Measurements from ENCODE around the gene C6orf47. TPM values are rescaled to one million over a fixed set of nuclear protein-coding genes. Genes with fewer than 3 reads are reported as not detected.

The C6orf47 gene
- total RNA-seq, 1 donor from 2014 or later, result 28.8 TPM

- Mint-ChIP-seq H3K27ac (ENCODE audit: unreplicated experiment) (no peak overlapping the region), H3K9me3 (ENCODE audit: unreplicated experiment) (peaks cover 8% of the 10 kb centered on the region), H3K27me3 (ENCODE audit: unreplicated experiment) (peaks cover 3% of the 10 kb centered on the region), H3K36me3 (ENCODE audit: unreplicated experiment) (no peaks in the 10 kb centered on the region), H3K4me3 (ENCODE audit: unreplicated experiment) (no peak overlapping the region), H3K4me1 (ENCODE audit: low read depth, unreplicated experiment) (peaks cover 1% of the 10 kb centered on the region)
- DNase-seq, result no peak
- TF ChIP-seq CTCF (IDR thresholded peaks at IDR 0.05; ENCODE audit: partially characterized antibody, unreplicated experiment), result no peak
Observed at GRCh38 chr6:31643818-31644454, 16.6 kb downstream of the C6orf47 start.

GRCh38 chr6:31642798-31643570 lies 17.6 kb downstream of the C6orf47 start:
- no peak overlapping the region for H3K4me3 Mint-ChIP-seq (ENCODE audit: unreplicated experiment)
- TF ChIP-seq CTCF (IDR thresholded peaks at IDR 0.05; ENCODE audit: partially characterized antibody, unreplicated experiment), result no peak
- peaks cover 6% of the 10 kb centered on the region for H3K9me3 Mint-ChIP-seq (ENCODE audit: unreplicated experiment)
- H3K27ac Mint-ChIP-seq (ENCODE audit: unreplicated experiment), result no peak overlapping the region
- H3K27me3 Mint-ChIP-seq (ENCODE audit: unreplicated experiment), result peaks cover 3% of the 10 kb centered on the region
- no peaks in the 10 kb centered on the region for H3K4me1 Mint-ChIP-seq (ENCODE audit: low read depth, unreplicated experiment)
- no peaks in the 10 kb centered on the region for H3K36me3 Mint-ChIP-seq (ENCODE audit: unreplicated experiment)
- DNase-seq, result no peak

- Mint-ChIP-seq H3K4me3 (ENCODE audit: unreplicated experiment) (no peak overlapping the region), H3K36me3 (ENCODE audit: unreplicated experiment) (no peaks in the 10 kb centered on the region)
Observed at GRCh38 chr6:31641370-31641769, 19.2 kb downstream of the C6orf47 start.

GRCh38 chr6:31640612-31641011 lies 20.0 kb downstream of the C6orf47 start:
- H3K4me1 Mint-ChIP-seq (ENCODE audit: low read depth, unreplicated experiment), result no peaks in the 10 kb centered on the region
- DNase-seq, result no peak
- H3K27ac Mint-ChIP-seq (ENCODE audit: unreplicated experiment), result no peak overlapping the region
- peaks cover 9% of the 10 kb centered on the region for H3K27me3 Mint-ChIP-seq (ENCODE audit: unreplicated experiment)
- no peak for TF ChIP-seq CTCF (IDR thresholded peaks at IDR 0.05; ENCODE audit: partially characterized antibody, unreplicated experiment)
- H3K36me3 Mint-ChIP-seq (ENCODE audit: unreplicated experiment), result no peaks in the 10 kb centered on the region
- peaks cover 7% of the 10 kb centered on the region for H3K9me3 Mint-ChIP-seq (ENCODE audit: unreplicated experiment)
- H3K4me3 Mint-ChIP-seq (ENCODE audit: unreplicated experiment), result peak overlapping the region; percentile 16

More at GRCh38 chr6:31641370-31641769, 19.2 kb downstream of the C6orf47 start:
- H3K27me3 Mint-ChIP-seq (ENCODE audit: unreplicated experiment), result peaks cover 6% of the 10 kb centered on the region
- H3K9me3 Mint-ChIP-seq (ENCODE audit: unreplicated experiment), result peaks cover 7% of the 10 kb centered on the region
- DNase-seq, result no peak
- no peak for TF ChIP-seq CTCF (IDR thresholded peaks at IDR 0.05; ENCODE audit: partially characterized antibody, unreplicated experiment)
- no peak overlapping the region for H3K27ac Mint-ChIP-seq (ENCODE audit: unreplicated experiment)
- no peaks in the 10 kb centered on the region for H3K4me1 Mint-ChIP-seq (ENCODE audit: low read depth, unreplicated experiment)

- H3K36me3 Mint-ChIP-seq (ENCODE audit: unreplicated experiment), result no peaks in the 10 kb centered on the region
- H3K9me3 Mint-ChIP-seq (ENCODE audit: unreplicated experiment), result peaks cover 4% of the 10 kb centered on the region
- DNase-seq, result no peak
- no peak overlapping the region for H3K27ac Mint-ChIP-seq (ENCODE audit: unreplicated experiment)
- no peaks in the 10 kb centered on the region for H3K4me1 Mint-ChIP-seq (ENCODE audit: low read depth, unreplicated experiment)
- peaks cover 11% of the 10 kb centered on the region for H3K27me3 Mint-ChIP-seq (ENCODE audit: unreplicated experiment)
- H3K4me3 Mint-ChIP-seq (ENCODE audit: unreplicated experiment), result no peak overlapping the region
- TF ChIP-seq CTCF (IDR thresholded peaks at IDR 0.05; ENCODE audit: partially characterized antibody, unreplicated experiment), result no peak
Observed at GRCh38 chr6:31639449-31639861, 21.1 kb downstream of the C6orf47 start.

All from glutamatergic neuron (in vitro differentiated cells).